Neuronal stem cell (in vitro differentiated cells): Measurements from ENCODE around the gene GAS7.

ENCODE experiments used
- DNase-seq: peaks from one replicate; pipeline ENCODE4 v3.0.0-alpha.2; 2013; ENCODE audit warnings: low spot score
- H2AFZ ChIP-seq: one replicate; pipeline ENCODE4 v1.6.1; 2013; ENCODE audit warnings: mild to moderate bottlenecking, low read length, inconsistent platforms
- H2AK5ac ChIP-seq: 2 replicates; pipeline ENCODE4 v1.6.1; 2013; ENCODE audit warnings: low read depth, mild to moderate bottlenecking, inconsistent platforms, low read length, moderate library complexity, mixed read lengths
- H2BK120ac ChIP-seq: 2 replicates; pipeline ENCODE4 v1.6.1; 2013; ENCODE audit warnings: low read depth, mild to moderate bottlenecking, inconsistent platforms, low read length, moderate library complexity, mixed read lengths
- H2BK12ac ChIP-seq: one replicate; pipeline ENCODE4 v1.6.1; 2013; ENCODE audit warnings: low read length, inconsistent platforms
- H2BK15ac ChIP-seq: 2 replicates; pipeline ENCODE4 v1.6.1; 2013; ENCODE audit warnings: mild to moderate bottlenecking, low read length, inconsistent platforms, mixed read lengths
- H2BK5ac ChIP-seq: one replicate; pipeline ENCODE4 v1.6.1; 2013; ENCODE audit warnings: inconsistent platforms, mild to moderate bottlenecking, low read length, moderate library complexity
- H3K14ac ChIP-seq: one replicate; pipeline ENCODE4 v1.6.1; 2013; ENCODE audit warnings: low read length, inconsistent platforms
- H3K18ac ChIP-seq: 2 replicates; pipeline ENCODE4 v1.6.1; 2013; ENCODE audit warnings: low read length, inconsistent platforms
- H3K23ac ChIP-seq: 2 replicates; pipeline ENCODE4 v1.6.1; 2013; ENCODE audit warnings: low read depth, mild to moderate bottlenecking, mixed read lengths, low read length, inconsistent platforms; ENCODE audit not compliant: poor library complexity
- H3K27ac ChIP-seq: replicated peaks from 3 replicates; pipeline ENCODE4 v1.5.1; 2013; ENCODE audit warnings: low read length, inconsistent platforms
- H3K27me3 ChIP-seq, 3 experiments: 2 replicates each; pipeline ENCODE4 v1.6.1; 2013; ENCODE audit warnings: low read length in 3 of 3, mild to moderate bottlenecking in 2 of 3, inconsistent platforms in 1 of 3, low read depth in 1 of 3, mixed read lengths in 1 of 3, moderate library complexity in 1 of 3; ENCODE audit not compliant: control insufficient read depth in 3 of 3, insufficient read depth in 3 of 3
- H3K36me3 ChIP-seq, 2 donors: replicated peaks in 1 of 2; 2 replicates each; pipeline ENCODE4 v1.6.1; 2013; ENCODE audit warnings: low read length in 2 of 2; ENCODE audit not compliant: control insufficient read depth in 2 of 2, insufficient read depth in 2 of 2
- H3K4ac ChIP-seq: 2 replicates; pipeline ENCODE4 v1.6.1; 2013; ENCODE audit warnings: inconsistent platforms, mild to moderate bottlenecking, low read length, moderate library complexity
- H3K4me1 ChIP-seq, 2 donors: 1 replicate in 1 of 2; 2 replicates in 1 of 2; pipeline ENCODE4 v1.6.1; 2013; ENCODE audit warnings: low read length in 2 of 2, low read depth in 1 of 2; ENCODE audit not compliant: control insufficient read depth in 2 of 2, insufficient read depth in 1 of 2
- H3K4me2 ChIP-seq: one replicate; pipeline ENCODE4 v1.6.1; 2013; ENCODE audit warnings: mild to moderate bottlenecking, low read length, inconsistent platforms; ENCODE audit not compliant: insufficient read depth, poor library complexity, severe bottlenecking
- H3K4me3 ChIP-seq, 2 donors: 2 replicates each; pipeline ENCODE4 v1.5.1; 2013; ENCODE audit warnings: low read length in 2 of 2, mild to moderate bottlenecking in 2 of 2, inconsistent platforms in 1 of 2, moderate library complexity in 1 of 2
- H3K79me1 ChIP-seq: one replicate; pipeline ENCODE4 v1.6.1; 2013; ENCODE audit warnings: low read depth, mild to moderate bottlenecking, inconsistent platforms, low read length, moderate library complexity
- H3K9ac ChIP-seq: one replicate; pipeline ENCODE4 v1.6.1; 2013; ENCODE audit warnings: mild to moderate bottlenecking, low read depth, low read length, inconsistent platforms; ENCODE audit not compliant: poor library complexity
- H3K9me3 ChIP-seq, 2 donors: replicated peaks in 1 of 2; 2 replicates each; pipeline versions ENCODE3 to v1.6.1; 2013; ENCODE audit warnings: low read length in 2 of 2, mild to moderate bottlenecking in 2 of 2, inconsistent platforms in 1 of 2, low read depth in 1 of 2, mixed read lengths in 1 of 2, moderate library complexity in 1 of 2; ENCODE audit not compliant: control insufficient read depth in 2 of 2, insufficient read depth in 1 of 2
- H4K8ac ChIP-seq: one replicate; pipeline ENCODE4 v1.6.1; 2013; ENCODE audit warnings: low read depth, mild to moderate bottlenecking, inconsistent platforms, low read length, moderate library complexity
- H4K91ac ChIP-seq: one replicate; pipeline ENCODE4 v1.6.1; 2013; ENCODE audit warnings: low read length, low read depth, mild to moderate bottlenecking, inconsistent platforms; ENCODE audit not compliant: poor library complexity
- WGBS, 2 donors: extraction: QIAGEN DNeasy Blood & Tissue Kit; methylation state at CpG; one replicate each; pipeline ENCODE4 v1.1.7; 2013; ENCODE audit warnings: missing lambda C conversion rate in 2 of 2, mixed read lengths in 1 of 2; ENCODE audit not compliant: insufficient read length in 2 of 2, insufficient replicate concordance in 1 of 2; ENCODE audit errors: extremely low coverage in 2 of 2; 5-methylcytosine and 5-hydroxymethylcytosine counted together

GAS7 gene

DNA sequence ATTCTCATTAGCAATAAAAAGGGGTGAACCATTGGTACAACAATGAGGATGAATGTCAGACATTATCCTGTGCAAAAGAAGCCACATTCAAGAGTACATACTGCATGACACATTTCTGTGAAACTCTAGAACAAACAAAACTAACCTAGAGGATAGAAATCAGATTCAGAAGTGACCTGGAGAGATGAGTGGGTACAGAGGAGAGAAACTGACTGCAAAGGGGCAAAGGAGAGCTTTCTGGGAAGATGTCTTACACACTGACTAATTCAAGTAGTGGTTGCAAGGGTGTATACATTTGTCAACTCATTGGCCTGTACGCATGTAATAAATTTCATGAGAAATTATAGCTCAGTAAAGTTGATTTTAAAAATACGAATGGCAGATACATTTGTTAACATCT is 115.6 kb downstream of the GAS7 start:
- peaks cover 0 to 5% of the 10 kb centered on the region in 2 donors for H3K9me3 ChIP-seq
- H3K4me2 ChIP-seq: no peak overlapping the region
- no peak overlapping the region for H3K4ac ChIP-seq
- no peak overlapping the region for H3K18ac ChIP-seq
- no peak overlapping the region for H4K8ac ChIP-seq
- H2AK5ac ChIP-seq: no peak overlapping the region
- DNase-seq: no peak
- peaks cover 0 to 8% of the 10 kb centered on the region in 2 donors for H3K4me1 ChIP-seq
- no peaks in the 10 kb centered on the region for H3K36me3 ChIP-seq
- no peak overlapping the region for H4K91ac ChIP-seq
- no peak overlapping the region for H2BK120ac ChIP-seq
- H2BK15ac ChIP-seq: no peak overlapping the region
- H3K27ac ChIP-seq: no peak overlapping the region
- H3K27me3 ChIP-seq: no peaks in the 10 kb centered on the region
- no peak overlapping the region for H2BK12ac ChIP-seq
- no peak overlapping the region for H3K14ac ChIP-seq
- H3K79me1 ChIP-seq: no peaks in the 10 kb centered on the region
- no peak overlapping the region for H3K9ac ChIP-seq
- no CpG with 5 or more reads among the region's 2 CpGs for WGBS, 2 donors
- H2BK5ac ChIP-seq: no peak overlapping the region
- no peak overlapping the region for H3K23ac ChIP-seq
- no peak overlapping the region for H3K4me3 ChIP-seq
- no peak overlapping the region for H2AFZ ChIP-seq

DNA sequence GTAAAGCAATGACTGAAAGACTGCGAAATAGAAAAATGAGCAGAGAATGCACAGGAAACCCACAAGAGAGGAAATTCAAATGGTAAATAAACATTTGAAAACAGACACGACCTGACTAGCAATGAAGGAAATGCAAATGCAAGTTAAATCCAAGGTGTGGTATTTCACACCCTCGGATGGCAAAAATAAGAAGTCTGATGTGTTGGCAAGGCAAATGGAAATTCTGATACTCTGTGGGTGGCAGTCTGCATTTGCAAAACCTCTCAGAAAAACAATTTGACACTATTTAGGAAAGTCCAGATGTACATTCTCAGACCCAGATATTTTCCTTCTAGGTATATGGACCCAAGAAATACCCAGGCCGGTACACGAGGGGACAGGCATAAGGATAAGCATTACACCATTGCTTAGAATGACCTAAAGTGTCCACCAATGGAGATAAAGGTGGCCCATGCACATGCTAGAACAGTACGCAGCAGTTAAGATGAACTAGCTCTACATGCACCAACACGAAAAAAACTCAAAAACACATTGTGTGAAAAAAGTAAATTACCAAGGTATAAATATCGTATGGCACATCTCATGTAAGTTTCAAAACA is 116.7 kb downstream of the GAS7 start:
- no peak overlapping the region for H2BK120ac ChIP-seq
- no peak overlapping the region for H4K91ac ChIP-seq
- no peak overlapping the region for H3K4me2 ChIP-seq
- H2AK5ac ChIP-seq: no peak overlapping the region
- H2AFZ ChIP-seq: no peak overlapping the region
- WGBS, 2 donors: no CpG with 5 or more reads among the region's 8 CpGs
- H3K23ac ChIP-seq: no peak overlapping the region
- no peak for DNase-seq
- H3K4me1 ChIP-seq: peaks cover 0 to 8% of the 10 kb centered on the region in 2 donors
- H3K4me3 ChIP-seq: no peak overlapping the region
- H2BK12ac ChIP-seq: no peak overlapping the region
- H2BK5ac ChIP-seq: no peak overlapping the region
- no peaks in the 10 kb centered on the region for H3K79me1 ChIP-seq
- H3K27ac ChIP-seq: no peak overlapping the region
- no peak overlapping the region for H4K8ac ChIP-seq
- H2BK15ac ChIP-seq: no peak overlapping the region
- no peak overlapping the region for H3K14ac ChIP-seq
- H3K9ac ChIP-seq: no peak overlapping the region
- H3K36me3 ChIP-seq: no peaks in the 10 kb centered on the region
- no peaks in the 10 kb centered on the region for H3K27me3 ChIP-seq
- H3K9me3 ChIP-seq: peaks cover 0 to 5% of the 10 kb centered on the region in 2 donors
- H3K4ac ChIP-seq: no peak overlapping the region
- no peak overlapping the region for H3K18ac ChIP-seq

DNA sequence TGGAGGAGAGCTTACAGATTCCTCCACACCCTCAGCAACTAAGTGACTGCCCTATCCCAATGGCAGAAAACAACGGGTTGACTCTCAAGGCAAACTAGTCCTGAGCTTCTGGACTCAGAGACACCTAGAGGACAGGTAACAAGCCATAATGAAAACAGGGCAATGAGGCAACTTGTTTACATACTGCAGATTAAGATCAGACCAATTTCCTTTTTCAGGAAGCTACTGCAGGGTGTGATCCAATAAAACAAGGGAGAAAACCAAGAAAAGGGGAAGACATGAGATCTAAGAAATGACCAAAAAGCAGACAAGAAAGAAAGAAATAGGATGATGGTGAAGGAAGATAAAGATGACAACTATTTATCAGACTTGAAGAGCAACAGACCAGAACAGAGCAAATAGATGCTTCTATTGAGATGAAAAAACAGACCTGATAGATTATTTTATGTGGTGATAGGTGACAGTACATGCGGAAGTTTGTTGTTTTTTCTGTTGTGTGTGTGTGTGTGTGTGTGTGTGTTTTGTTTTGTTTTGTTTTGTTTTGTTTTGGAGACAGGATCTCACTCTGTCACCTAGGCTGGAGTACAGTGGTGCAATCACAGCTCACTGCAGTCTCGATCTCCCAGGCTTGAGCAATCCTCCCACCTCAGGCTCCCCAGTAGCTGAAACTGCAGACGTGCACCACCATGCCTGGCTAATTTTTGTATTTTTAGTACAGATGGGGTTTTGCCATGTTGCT is 120.7 kb downstream of the GAS7 start:
- WGBS, 2 donors: no CpG with 5 or more reads among the region's 4 CpGs
- no peak overlapping the region for H3K27ac ChIP-seq

DNA sequence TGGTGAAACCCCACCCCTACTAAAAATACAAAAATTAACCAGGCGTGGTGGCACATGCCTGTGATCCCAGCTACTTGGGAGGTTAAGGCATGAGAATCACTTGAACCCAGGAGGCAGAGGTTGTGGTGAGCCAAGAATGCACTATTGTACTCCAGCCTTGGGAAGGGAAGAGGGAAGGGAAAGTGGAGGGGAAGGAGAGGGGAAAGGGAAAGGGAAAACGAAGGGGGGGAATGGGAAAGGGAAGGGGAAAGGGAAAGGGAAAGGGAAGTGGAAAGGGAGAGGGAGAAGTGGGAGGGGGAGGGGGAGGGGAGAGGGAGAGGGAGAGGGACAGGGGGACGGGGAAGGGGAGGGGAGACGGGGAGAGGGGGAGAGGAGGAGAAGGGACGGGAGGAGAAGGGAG is 122.5 kb downstream of the GAS7 start:
- Histone ChIP-seq H3K4me1 (no peaks in the 10 kb centered on the region), H3K9me3 (no peaks in the 10 kb centered on the region), H3K27ac (no peak overlapping the region), H3K4me2 (no peak overlapping the region), H3K79me1 (no peaks in the 10 kb centered on the region), H3K14ac (no peak overlapping the region), H3K4me3 (no peak overlapping the region), H3K18ac (no peak overlapping the region), H3K36me3 (no peaks in the 10 kb centered on the region), H2BK5ac (no peak overlapping the region), H2BK15ac (no peak overlapping the region), H3K27me3 (no peaks in the 10 kb centered on the region), H3K4ac (no peak overlapping the region), H3K23ac (no peak overlapping the region), H4K8ac (no peak overlapping the region), H2AFZ (no peak overlapping the region), H3K9ac (no peak overlapping the region), H2BK12ac (no peak overlapping the region), H4K91ac (no peak overlapping the region), H2BK120ac (no peak overlapping the region), H2AK5ac (no peak overlapping the region)
- WGBS, 2 donors: 78 to 93% methylated on average over 1 of the region's 5 CpGs
- no peak for DNase-seq

More for the DNA sequence above, 120.7 kb downstream of the GAS7 start:
- Histone ChIP-seq H3K4me2 (no peak overlapping the region), H3K9ac (no peak overlapping the region), H3K4ac (no peak overlapping the region), H3K9me3 (no peaks in the 10 kb centered on the region), H2BK15ac (no peak overlapping the region), H4K8ac (no peak overlapping the region), H2AK5ac (no peak overlapping the region), H3K36me3 (no peaks in the 10 kb centered on the region), H3K4me3 (no peak overlapping the region), H3K18ac (no peak overlapping the region), H2BK120ac (no peak overlapping the region), H3K14ac (no peak overlapping the region), H3K79me1 (no peaks in the 10 kb centered on the region), H3K27me3 (no peaks in the 10 kb centered on the region), H2BK12ac (no peak overlapping the region), H2BK5ac (no peak overlapping the region), H3K4me1 (no peaks in the 10 kb centered on the region), H3K23ac (no peak overlapping the region), H4K91ac (no peak overlapping the region), H2AFZ (no peak overlapping the region)
- DNase-seq: no peak
